Activated CD8-positive, alpha-beta memory T cell treated with anti-CD3 and anti-CD28 coated beads, Interleukin-2, amount 50 U/mL, for 24 hours (primary cell): ENCODE measurements around the gene EXOC1.
A peak's percentile ranks its signal among the peaks of the same experiment; 100 is the strongest.
"Not testable (repeated sequence)": the region's sequence is repeated elsewhere in the genome, so short reads cannot be mapped to it uniquely, and the experiment has no call there.

Experiments used
- DNase-seq: peaks from one replicate; pipeline ENCODE4 v3.0.0-alpha.2; 2020; ENCODE audit errors: extremely low read depth

EXOC1 gene, protein sequence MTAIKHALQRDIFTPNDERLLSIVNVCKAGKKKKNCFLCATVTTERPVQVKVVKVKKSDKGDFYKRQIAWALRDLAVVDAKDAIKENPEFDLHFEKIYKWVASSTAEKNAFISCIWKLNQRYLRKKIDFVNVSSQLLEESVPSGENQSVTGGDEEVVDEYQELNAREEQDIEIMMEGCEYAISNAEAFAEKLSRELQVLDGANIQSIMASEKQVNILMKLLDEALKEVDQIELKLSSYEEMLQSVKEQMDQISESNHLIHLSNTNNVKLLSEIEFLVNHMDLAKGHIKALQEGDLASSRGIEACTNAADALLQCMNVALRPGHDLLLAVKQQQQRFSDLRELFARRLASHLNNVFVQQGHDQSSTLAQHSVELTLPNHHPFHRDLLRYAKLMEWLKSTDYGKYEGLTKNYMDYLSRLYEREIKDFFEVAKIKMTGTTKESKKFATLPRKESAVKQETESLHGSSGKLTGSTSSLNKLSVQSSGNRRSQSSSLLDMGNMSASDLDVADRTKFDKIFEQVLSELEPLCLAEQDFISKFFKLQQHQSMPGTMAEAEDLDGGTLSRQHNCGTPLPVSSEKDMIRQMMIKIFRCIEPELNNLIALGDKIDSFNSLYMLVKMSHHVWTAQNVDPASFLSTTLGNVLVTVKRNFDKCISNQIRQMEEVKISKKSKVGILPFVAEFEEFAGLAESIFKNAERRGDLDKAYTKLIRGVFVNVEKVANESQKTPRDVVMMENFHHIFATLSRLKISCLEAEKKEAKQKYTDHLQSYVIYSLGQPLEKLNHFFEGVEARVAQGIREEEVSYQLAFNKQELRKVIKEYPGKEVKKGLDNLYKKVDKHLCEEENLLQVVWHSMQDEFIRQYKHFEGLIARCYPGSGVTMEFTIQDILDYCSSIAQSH

DNA sequence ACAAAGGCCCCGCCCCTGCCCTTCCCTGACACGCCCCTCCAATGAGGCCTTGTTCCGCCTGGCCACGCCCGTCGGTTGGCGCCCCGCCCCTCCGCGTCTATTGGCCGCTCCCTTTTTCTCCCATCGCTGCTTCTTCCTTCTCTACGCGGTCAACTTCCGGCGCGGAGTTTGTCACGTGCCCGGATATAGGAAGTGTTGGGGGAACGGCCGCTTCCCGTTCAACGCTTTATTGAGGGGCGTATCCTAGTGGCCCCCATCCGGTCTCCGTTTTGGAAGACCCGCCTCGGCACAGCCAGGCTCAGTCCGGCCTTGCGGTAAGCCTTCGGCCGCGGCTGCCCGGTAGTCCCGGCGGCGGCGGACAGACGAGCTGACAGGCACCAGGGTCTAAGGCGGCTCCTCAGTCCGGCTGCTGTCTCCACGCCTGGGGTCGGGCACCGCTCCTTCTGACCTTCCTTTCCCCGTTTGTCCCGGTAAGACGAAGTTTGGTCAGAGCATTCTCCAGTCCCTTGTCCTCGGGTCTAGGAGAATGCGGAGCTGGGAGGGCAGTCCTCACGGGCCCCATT lies at the start of gene EXOC1:
TSS of gene EXOC1 (plus strand) at position 165 of the 563 bp plus-strand sequence. CDS start 4,676 bp downstream, outside the sequence.
- peak; percentile 97 for DNase-seq

DNA sequence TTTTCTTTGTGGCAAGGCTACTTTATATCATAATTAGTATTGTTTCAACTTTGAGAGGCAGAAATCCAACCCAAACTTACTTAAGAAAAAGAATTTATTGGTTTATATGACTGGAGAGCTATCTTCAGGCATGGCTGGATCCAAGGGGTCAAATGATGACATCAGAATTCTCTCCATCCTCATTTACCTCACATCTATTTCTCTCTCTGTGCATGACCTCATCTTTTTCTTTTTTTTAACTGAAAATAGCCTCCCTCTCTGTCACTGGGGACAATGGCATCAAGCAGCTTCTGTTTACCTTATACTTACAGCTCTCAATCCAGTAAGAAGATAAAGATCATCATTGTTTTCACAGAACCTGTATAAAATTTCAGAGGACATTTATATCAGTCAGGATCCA lies 45.9 kb upstream of the EXOC1 start:
- no peak for DNase-seq

DNA sequence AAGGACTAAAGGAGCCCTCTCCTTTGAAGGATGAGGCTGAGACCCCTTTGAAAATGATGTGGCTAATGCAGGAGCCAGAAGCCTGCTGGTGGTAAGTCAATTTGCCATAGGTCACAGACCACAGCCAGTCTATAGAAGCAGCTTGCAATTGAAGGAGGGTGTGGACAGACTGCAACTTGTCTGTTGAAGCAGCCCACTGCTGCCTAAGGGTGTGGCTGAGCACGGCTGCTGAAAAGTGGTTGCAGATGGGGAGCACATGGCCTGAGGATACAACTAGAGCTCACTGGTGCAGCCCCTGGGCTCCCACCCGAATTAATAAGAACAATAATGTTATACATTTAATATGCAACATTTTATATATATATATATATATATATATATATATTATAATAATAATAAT lies 45.3 kb upstream of the EXOC1 start:
- DNase-seq, result no peak

DNA sequence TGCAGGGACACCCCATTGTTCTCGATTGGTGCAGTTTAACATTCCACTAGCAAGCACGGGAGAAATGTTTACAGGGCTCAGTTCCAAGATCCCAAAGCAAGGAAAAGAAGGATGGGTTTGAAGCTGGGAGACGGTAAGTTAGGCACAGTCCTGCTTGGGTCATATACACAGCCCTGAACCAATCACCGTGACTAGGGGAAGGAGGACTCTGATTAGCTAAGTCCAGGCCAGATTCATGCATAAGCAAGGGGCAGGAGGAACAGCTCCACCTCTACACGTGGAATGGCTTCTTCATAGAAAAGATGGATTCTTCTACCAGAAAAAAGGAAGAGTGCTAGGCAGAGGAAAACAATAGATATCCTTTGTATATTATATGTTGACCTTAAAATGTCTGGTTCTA lies 44.8 kb upstream of the EXOC1 start:
- DNase-seq, result no peak

DNA sequence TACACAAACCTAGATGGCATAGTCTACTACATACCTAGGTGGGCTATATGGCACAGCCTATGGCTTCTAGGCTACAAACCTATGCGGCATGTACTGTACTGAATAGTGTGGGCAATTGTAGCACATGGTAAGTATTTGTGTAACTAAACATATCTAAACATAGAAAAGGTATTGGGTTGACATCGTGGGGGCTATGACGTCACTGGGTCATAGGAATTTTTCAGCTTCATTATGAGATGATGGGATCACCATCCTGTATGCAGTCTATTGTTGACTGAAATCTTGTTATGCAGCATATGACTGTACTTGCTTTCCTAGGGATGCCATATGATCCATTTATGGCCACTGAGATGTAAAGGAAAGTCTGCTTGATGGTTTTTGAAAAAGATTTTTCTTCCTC lies 35.8 kb upstream of the EXOC1 start:
- no peak for DNase-seq

DNA sequence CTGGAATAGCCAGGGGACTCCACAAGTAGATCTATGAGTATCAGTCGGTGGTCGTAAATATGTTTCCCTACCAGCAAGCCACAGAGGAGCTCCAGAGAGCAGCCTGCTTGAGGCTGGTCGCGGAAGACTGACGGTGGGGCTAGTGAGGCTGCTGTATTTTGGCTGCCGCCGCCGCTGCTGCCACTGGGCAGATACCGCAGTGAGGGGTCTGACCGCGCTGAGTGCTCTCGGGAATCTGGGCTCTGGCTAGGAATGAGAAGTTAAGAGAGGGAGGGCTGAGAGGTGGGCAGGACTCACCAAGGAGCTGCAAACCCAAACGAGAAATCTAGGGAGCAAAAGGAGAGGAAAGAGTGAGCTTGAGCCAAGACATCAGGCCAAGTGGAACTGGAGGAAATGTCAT lies 33.8 kb upstream of the EXOC1 start, which contains the start of gene EXOC1L:
TSS of gene EXOC1L (plus strand) at position 157 of the 400 bp plus-strand sequence. CDS start at position 394, 237 bp downstream.
- no peak for DNase-seq

DNA sequence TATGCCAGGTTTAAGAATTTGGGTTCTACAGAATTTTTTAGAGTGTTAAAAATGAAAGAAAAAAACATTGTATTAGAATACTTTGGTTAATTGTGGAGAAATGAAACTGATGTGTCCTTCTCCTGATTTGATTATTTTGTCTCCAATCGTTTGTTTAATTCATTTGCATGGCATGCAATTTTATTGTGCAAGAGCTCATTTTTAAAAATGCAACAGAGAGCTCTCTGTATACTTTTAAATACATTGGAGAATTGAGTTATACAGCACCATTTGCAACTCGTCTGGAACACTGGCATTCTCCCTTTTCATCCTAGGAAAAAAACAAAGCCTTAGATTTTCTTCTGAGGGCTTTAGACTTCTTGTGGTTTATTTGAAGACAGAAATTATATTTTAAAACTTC lies 33.2 kb upstream of the EXOC1 start:
- no peak for DNase-seq

DNA sequence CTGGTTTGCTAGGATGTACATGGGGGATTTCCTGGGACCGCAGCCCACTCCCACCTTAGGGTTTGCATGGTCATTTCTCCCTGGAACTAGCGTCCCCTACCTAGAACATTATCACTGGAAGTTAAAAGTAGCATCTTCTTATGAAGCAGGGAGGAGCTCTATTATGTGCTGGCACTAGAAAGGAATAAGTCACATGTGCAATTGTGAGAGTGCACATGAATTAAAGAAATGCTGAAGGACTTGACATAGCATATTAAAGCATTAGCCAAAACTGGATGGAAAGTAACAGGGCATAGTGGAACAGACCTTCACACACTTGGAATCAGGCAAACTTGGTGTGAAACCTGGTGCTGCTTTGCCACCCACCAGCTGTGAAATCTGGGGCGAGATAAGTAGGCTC lies 31.1 kb upstream of the EXOC1 start:
- no peak for DNase-seq

DNA sequence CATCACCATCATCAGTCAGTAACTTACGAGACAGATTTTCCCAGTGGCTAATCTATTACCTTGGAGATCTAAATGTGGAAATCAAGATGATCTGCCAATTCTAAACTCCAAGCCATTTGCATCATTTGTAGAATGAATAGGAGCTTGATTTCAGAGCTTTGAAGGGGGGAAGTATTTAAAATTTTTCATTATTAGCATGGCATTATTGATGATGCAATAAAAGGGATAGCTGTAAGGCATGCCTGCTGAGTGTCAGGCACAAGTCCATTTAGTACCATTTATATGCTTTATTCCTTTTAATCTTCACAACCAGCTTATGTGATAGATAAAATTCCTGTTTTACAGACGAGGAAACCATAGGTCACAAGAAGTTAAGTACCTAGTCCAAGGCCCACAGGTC lies 28.6 kb upstream of the EXOC1 start:
- no peak for DNase-seq

DNA sequence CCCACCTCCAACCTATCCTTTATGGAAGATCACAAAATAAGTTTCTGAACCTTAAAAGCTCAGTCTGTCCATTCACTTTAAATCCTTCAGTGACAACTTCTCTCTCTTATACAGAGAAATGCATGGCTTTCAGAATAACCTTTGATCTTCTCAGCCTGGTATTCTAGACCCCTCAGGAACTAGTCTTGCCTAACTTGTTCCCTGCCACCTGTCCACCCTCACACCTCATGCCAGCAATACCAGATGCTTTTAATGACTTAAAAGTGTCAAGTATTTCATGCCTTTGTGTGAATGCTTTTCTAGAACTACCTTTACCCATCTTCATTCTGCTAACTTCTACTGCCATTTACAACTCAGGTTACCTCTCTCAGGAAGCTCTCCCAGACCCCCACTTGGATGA lies 26.5 kb upstream of the EXOC1 start:
- DNase-seq, result no peak

DNA sequence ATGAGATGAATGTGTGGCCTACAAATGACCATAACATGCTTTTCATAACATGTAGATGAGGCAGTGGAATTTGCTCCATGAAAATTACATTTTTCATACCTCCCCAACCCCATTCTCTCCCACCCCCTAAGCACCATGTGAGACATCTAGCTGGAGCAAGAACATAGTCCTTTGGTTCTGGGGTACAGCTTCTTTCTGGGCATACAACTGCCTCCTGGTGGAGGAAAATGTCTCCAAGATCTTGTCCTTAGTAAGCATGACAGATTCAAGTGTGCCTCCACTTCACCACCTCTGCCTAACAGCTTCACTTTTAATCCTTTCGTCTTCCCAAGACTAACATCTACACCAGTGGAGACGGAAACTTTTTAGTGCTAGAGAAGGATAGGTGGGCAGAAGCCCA lies 25.9 kb upstream of the EXOC1 start:
- no peak for DNase-seq

DNA sequence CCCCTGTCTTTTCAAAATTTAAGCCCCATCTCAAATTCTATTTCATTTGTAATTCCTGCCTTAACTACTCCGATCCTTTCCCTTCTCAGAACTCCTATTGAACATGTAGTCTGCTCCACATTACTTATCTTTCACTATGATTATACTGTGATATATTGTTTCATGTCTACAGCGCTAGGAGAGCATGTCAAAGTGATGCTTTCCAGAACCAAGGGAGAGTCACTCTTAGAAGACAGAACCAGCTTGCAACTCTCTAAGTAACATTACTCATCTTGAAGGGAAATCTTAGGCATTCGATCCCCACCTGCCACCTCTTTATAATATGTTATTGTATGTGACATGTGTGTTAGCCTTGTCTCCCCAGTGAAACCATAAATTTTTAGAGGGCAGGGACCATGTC lies 23.4 kb upstream of the EXOC1 start:
- no peak for DNase-seq

DNA sequence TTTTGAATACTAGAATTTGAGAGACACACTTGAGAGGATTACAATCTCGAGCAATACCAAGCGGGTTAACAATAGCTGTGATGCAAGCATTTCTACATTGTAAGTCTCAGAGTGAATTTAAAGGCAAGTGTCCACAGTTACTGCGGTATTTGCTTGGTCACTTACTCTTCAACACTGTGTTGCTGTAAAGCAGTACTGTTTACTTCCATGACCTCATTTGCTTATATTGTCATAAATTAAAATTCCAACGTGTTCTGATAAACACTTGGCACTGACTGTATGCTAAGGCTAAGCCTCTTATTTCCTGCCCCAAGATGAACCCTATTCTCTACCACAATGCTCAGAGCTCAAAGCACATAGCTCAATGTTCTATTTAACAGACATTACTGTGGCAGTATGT lies 22.7 kb upstream of the EXOC1 start:
- DNase-seq, result no peak

DNA sequence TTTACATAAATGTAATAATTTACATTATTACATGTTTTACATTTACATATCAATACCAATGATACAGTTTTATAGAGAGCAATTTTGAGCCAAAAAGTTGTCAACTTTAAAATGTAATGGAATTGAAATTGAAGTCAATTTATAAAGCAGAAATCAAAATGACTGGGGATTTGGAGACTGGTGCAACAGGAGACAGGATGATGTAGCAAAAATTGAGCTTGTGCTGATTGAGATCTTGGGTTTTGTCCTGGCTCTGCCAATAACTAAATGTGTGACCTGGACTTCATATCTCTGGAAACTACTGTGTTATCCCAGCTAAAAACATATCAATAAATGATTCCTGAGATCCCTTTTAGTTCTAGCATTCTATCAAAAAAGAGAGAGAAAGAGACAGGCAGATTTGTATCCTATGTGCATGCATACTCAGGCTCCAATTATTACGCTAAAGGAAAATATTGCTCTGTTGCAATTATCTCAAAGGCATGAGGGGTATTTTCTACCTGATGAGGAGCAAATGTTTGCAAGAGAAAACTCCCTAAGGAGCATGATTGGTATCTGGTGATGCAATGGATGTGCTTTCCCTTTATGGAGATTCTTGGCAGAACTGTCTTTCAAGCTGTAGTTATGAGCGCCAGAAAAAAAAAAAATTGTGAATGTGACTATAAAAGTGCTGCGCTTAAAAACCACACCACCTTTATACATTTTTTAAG lies 19.2 kb upstream of the EXOC1 start:
- DNase-seq, result no peak

DNA sequence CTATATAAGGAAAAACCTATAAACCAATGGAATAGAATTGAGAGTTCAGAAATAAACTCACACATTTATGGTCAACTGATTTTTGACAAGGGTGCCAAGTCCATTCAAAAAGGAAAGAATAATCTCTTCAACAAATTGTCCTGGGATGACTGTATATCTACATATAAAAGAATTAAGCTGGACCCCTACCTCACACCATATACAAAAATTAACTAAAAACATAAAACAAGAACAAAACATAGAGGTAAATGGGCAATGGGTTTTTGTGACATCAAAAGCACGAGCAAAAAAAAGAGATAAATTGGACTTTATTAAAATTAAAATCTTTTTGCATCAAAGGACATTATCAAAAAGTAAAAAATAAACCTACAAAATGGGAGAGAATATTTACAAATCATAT lies 15.5 kb upstream of the EXOC1 start:
- DNase-seq, result no peak

DNA sequence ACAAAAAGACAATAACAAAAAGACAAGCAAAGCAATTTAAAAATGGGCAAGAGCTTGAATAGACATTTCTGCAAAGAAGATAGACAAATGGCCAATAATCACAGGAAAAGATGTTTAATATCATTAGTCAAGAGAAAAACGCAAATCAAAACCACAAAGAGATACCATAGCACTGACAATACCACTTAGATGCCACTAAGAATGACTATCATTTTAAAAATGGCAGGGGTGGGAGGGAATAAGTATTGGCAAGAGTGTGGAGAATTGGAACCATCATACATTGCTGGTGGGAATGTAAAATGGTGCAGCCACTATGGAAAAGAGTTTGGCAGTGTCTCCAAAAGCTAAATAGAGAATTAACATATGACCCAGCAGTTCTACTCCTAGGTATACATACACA lies 15.1 kb upstream of the EXOC1 start:
- no peak for DNase-seq

DNA sequence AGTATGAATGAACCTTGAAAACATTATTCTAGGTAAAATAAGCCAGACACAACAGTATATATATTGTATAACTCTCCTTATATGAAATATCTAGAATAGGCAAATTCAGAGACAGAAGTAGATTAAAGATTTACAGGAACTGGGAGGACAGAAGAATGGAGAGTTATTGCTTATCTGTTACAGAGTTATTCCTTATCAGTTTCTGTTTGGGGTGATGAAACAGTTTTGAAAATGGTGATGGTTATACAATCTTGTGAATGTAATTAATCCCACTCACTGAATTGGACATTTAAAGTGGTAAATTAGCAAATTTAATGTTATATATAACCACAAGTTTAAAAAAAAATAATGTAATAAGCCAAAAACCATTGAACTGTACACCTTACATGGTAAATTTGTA lies 14.5 kb upstream of the EXOC1 start:
- no peak for DNase-seq

DNA sequence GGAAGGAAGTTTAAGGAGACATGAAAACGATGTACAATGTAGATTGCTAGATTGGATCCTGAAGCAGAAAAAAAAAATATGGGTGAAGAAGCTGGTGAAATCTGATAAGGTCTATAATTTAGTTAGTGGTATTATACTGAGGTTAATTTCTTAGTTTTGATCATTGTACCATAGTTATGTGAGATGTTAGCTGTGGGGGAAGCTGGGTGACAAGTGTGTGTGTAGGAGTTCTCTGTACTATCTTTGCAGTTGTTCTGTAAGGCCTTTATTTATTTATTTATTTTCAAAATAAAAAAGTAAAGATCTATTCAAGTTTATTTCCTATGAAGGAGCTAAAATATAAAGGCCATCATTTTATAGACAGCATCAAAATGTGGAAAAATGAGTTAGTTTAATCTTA lies 12.5 kb upstream of the EXOC1 start:
- no peak for DNase-seq

DNA sequence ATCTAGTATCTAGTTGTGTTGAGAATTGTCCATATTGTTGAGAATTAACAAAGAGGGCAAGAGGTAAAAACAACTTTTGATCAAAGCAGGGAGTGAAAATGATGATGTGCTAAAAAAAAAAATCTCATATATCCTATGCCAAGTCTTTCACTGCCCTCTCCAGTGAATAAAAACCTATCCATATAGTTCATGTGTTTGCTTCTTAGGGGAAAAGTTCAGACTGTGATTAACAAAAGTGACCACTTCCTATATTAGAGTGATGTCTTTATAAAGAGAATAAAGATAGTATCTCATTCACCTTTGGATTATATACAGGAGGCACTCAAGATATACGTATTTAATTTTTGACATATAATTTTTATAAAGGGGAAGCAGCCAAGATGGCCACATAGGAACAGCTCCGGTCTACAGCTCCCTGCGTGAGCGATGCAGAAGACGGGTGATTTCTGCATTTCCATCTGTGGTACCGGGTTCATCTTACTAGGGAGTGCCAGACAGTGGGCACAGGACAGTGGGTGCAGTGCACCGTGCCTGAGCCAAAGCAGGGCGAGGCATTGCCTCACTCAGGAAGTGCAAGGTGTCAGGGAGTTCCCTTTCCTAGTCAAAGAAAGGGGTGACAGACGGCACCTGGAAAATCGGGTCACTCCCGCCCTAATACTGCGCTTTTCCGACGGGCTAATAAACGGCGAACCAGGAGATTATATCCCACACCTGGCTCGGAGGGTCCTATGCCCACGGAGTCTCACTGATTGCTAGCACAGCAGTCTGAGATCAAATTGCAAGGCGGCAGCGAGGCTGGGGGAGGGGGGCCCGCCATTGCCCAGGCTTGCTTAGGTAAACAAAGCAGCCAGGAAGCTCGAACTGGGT lies 11.8 kb upstream of the EXOC1 start:
- not testable (repeated sequence) for DNase-seq

DNA sequence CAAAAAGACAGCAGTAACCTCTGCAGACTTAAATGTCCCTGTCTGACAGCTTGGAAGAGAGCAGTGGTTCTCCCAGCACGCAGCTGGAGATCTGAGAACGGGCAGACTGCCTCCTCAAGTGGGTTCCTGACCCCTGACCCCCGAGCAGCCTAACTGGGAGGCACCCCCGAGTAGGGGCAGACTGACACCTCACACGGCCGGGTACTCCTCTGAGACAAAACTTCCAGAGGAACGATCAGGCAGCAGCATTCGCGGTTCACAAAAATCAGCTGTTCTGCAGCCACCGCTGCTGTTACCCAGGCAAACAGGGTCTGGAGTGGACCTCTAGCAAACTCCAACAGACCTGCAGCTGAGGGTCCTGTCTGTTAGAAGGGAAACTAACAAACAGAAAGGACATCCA lies 11.1 kb upstream of the EXOC1 start:
- not testable (repeated sequence) for DNase-seq

DNA sequence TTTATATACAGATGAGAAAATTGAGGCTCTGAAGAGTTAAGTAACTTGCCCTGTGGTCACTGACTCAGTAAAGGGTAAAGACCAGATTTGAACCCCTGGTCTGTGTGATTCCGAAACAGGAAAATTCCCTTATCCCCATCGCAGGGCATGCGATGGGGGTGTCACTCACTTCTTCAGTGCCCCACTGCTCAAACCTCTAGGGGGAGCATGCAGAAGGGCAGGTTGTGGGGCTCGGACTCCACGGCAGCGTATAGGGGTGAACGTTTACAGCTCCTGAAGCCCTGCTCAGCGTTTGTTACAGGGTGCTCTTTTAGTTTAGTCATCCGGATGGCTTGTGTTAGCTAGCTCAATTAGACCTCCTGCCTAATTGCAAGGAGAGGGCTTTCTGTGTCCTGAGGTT lies 3.7 kb upstream of the EXOC1 start:
- DNase-seq, result no peak
